Measurements from ENCODE around the gene MMUT.

DNA sequence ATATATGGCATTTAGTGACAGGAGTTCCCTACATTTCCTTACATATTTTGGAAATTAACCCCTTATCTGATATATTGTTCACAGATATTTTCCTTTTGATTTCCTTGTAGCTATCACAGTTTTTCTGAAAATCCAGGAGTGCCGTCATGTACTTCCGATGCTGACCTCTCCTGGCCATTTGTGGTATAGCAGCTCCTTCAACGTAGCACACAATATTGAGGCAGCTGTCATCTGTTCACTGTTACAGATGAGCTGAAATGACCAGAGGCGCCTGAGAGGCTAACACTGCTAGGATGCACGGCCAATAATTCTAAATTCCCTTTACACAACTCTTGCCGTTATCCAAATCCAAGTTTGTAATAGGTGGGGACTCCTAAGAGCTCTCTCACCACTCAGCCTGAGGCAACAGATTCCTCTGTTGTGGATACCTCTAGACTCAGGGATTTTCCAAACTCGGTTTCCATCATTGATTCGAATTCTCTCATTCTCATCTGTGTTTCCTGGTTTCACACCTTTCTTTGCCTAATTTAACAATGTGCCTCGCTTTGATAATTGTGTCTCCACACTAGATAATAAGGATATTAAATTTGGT, 53.0 kb downstream of the MMUT start:
- TF ChIP-seq, protein P1, sequence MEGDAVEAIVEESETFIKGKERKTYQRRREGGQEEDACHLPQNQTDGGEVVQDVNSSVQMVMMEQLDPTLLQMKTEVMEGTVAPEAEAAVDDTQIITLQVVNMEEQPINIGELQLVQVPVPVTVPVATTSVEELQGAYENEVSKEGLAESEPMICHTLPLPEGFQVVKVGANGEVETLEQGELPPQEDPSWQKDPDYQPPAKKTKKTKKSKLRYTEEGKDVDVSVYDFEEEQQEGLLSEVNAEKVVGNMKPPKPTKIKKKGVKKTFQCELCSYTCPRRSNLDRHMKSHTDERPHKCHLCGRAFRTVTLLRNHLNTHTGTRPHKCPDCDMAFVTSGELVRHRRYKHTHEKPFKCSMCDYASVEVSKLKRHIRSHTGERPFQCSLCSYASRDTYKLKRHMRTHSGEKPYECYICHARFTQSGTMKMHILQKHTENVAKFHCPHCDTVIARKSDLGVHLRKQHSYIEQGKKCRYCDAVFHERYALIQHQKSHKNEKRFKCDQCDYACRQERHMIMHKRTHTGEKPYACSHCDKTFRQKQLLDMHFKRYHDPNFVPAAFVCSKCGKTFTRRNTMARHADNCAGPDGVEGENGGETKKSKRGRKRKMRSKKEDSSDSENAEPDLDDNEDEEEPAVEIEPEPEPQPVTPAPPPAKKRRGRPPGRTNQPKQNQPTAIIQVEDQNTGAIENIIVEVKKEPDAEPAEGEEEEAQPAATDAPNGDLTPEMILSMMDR (IDR thresholded peaks at IDR 0.05), result peak; percentile 59 to 79 (median 68)
- TF ChIP-seq POLR2AphosphoS5 (IDR thresholded peaks at IDR 0.05), result no peak
